GM12875 (cell line): ENCODE data around the gene VMP1.
"Not testable (repeated sequence)": the region's sequence is repeated elsewhere in the genome, so short reads cannot be mapped to it uniquely, and the experiment has no call there.

ENCODE experiments used
- H3K4me3 ChIP-seq: one replicate; pipeline ENCODE4 v1.5.1; 2011; ENCODE audit warnings: low read depth, low read length, control low read depth
- CTCF ChIP-seq: IDR thresholded peaks from 2 replicates; pipeline ENCODE4 v1.5.1; 2011; ENCODE audit warnings: low read depth, mild to moderate bottlenecking, control low read depth, inconsistent platforms, low read length, moderate library complexity, borderline replicate concordance; ENCODE audit not compliant: insufficient read depth

The VMP1 gene

GRCh38 chr17:59842901-59843652, 135.6 kb downstream of the VMP1 start:
- H3K4me3 ChIP-seq = no peak overlapping the region
- TF ChIP-seq CTCF = no peak

- no peak overlapping the region for H3K4me3 ChIP-seq
- TF ChIP-seq CTCF = no peak
Measured at GRCh38 chr17:59844884-59845594, 137.6 kb downstream of the VMP1 start.

- H3K4me3 ChIP-seq = no peak overlapping the region
- TF ChIP-seq CTCF = no peak
Measured at GRCh38 chr17:59845595-59846393, 138.3 kb downstream of the VMP1 start.

GRCh38 chr17:59846394-59847165, 139.1 kb downstream of the VMP1 start:
- TF ChIP-seq CTCF = no peak
- H3K4me3 ChIP-seq = no peak overlapping the region

- H3K4me3 ChIP-seq = no peak overlapping the region
- TF ChIP-seq CTCF = no peak
Measured at GRCh38 chr17:59848385-59848668, 140.9 kb downstream of the VMP1 start.

GRCh38 chr17:59848778-59849177, 141.3 kb downstream of the VMP1 start:
- no peak overlapping the region for H3K4me3 ChIP-seq
- TF ChIP-seq CTCF = no peak

GRCh38 chr17:59850311-59850710, 142.9 kb downstream of the VMP1 start:
- not testable (repeated sequence) for H3K4me3 ChIP-seq
